ENCODE results near the gene RAPGEF3. TPM values are rescaled to one million over a fixed set of nuclear protein-coding genes. Genes with fewer than 3 reads are reported as not detected.
A peak's percentile ranks its signal among the peaks of the same experiment; 100 is the strongest.

The RAPGEF3 gene
- total and polyA plus RNA-seq, 9 of the 15 experiments (the other 6 are each of a cell fraction or from before 2014, with no cell fraction given): 0.03 to 0.78 (median 0.37) TPM; not detected in 1

DNA sequence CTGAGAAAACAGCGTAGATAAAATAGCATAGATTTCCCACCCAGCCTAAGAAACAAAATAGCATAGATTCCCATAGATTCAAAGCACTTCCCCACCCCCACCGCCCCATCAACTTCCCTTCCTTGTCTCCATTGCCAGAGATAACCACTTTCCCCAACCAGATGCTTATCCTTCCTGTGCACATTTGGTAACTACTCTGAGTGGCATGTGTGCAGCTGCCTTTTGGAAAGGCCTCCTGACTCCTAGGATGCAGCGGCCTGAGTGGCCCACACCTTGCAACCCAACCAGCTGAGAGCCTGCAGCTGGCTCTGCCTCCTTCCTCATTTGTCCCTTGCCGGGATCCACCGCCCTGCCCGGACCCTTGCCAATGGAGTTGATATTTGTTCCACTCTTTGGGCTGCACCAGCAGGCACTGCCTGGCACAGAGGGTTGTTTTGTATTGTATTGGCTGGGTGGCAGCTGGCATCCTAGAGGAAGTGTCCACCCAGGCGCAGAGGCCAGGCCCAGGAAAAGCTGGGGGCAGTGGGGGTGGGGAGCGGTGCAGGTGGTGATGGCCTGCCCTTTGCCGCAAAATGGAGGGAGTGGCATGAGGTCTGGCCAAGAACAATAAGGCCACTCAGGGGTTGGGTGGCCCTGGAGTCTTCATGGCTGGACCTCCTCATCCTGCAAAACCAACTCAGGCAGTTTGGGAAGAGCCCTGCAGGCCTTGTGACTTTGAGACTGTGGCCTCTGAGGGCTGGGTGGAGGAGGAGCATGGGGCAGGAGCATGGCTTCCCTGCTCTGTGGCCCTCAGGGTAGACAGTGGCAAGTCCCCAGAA, 19.3 kb upstream of the RAPGEF3 start (continued):
- peak; percentile 53; the same call in 1 of the 2 replicates for TF ChIP-seq ZNF239 (CRISPR knock-in tag; IDR thresholded peaks at IDR 0.05)
- TF ChIP-seq FOXK1 (CRISPR knock-in tag; IDR thresholded peaks at IDR 0.05; ENCODE audit: borderline replicate concordance): no peak
- TF ChIP-seq TGIF2 (CRISPR knock-in tag; IDR thresholded peaks at IDR 0.05): no peak
- no peak for TF ChIP-seq SIN3B (IDR thresholded peaks at IDR 0.05; ENCODE audit: low read depth)
- no peak for TF ChIP-seq ZNF174 (CRISPR knock-in tag; IDR thresholded peaks at IDR 0.05)
- TF ChIP-seq ELF1 (tag; IDR thresholded peaks at IDR 0.05): no peak
- TF ChIP-seq NR2C2 (CRISPR knock-in tag; IDR thresholded peaks at IDR 0.05): no peak
- no peak for TF ChIP-seq NR2C2 (tag; IDR thresholded peaks at IDR 0.05)
- TF ChIP-seq, protein P1, sequence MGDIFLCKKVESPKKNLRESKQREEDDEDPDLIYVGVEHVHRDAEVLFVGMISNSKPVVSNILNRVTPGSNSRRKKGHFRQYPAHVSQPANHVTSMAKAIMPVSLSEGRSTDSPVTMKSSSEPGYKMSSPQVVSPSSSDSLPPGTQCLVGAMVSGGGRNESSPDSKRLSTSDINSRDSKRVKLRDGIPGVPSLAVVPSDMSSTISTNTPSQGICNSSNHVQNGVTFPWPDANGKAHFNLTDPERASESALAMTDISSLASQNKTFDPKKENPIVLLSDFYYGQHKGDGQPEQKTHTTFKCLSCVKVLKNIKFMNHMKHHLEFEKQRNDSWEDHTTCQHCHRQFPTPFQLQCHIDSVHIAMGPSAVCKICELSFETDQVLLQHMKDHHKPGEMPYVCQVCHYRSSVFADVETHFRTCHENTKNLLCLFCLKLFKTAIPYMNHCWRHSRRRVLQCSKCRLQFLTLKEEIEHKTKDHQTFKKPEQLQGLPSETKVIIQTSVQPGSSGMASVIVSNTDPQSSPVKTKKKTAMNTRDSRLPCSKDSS (IDR thresholded peaks at IDR 0.05; ENCODE audit: low read depth, partially characterized antibody): no peak
- TF ChIP-seq BACH1 (tag; IDR thresholded peaks at IDR 0.05): no peak
- TF ChIP-seq POLR2AphosphoS2 (IDR thresholded peaks at IDR 0.05; ENCODE audit: low read length): no peak
- no peak for TF ChIP-seq ZNF384 (IDR thresholded peaks at IDR 0.05; ENCODE audit: low read depth, low read length)
- TF ChIP-seq, protein P2, sequence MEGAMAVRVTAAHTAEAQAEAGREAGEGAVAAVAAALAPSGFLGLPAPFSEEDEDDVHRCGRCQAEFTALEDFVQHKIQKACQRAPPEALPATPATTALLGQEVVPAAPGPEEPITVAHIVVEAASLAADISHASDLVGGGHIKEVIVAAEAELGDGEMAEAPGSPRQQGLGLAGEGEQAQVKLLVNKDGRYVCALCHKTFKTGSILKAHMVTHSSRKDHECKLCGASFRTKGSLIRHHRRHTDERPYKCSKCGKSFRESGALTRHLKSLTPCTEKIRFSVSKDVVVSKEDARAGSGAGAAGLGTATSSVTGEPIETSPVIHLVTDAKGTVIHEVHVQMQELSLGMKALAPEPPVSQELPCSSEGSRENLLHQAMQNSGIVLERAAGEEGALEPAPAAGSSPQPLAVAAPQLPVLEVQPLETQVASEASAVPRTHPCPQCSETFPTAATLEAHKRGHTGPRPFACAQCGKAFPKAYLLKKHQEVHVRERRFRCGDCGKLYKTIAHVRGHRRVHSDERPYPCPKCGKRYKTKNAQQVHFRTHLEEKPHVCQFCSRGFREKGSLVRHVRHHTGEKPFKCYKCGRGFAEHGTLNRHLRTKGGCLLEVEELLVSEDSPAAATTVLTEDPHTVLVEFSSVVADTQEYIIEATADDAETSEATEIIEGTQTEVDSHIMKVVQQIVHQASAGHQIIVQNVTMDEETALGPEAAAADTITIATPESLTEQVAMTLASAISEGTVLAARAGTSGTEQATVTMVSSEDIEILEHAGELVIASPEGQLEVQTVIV (CRISPR knock-in tag; IDR thresholded peaks at IDR 0.05; ENCODE audit: borderline replicate concordance): no peak
- TF ChIP-seq ZNF785 (CRISPR knock-in tag; IDR thresholded peaks at IDR 0.05): no peak
- TF ChIP-seq, protein P3, sequence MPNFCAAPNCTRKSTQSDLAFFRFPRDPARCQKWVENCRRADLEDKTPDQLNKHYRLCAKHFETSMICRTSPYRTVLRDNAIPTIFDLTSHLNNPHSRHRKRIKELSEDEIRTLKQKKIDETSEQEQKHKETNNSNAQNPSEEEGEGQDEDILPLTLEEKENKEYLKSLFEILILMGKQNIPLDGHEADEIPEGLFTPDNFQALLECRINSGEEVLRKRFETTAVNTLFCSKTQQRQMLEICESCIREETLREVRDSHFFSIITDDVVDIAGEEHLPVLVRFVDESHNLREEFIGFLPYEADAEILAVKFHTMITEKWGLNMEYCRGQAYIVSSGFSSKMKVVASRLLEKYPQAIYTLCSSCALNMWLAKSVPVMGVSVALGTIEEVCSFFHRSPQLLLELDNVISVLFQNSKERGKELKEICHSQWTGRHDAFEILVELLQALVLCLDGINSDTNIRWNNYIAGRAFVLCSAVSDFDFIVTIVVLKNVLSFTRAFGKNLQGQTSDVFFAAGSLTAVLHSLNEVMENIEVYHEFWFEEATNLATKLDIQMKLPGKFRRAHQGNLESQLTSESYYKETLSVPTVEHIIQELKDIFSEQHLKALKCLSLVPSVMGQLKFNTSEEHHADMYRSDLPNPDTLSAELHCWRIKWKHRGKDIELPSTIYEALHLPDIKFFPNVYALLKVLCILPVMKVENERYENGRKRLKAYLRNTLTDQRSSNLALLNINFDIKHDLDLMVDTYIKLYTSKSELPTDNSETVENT (CRISPR knock-in tag; IDR thresholded peaks at IDR 0.05): no peak
- TF ChIP-seq, protein P4, sequence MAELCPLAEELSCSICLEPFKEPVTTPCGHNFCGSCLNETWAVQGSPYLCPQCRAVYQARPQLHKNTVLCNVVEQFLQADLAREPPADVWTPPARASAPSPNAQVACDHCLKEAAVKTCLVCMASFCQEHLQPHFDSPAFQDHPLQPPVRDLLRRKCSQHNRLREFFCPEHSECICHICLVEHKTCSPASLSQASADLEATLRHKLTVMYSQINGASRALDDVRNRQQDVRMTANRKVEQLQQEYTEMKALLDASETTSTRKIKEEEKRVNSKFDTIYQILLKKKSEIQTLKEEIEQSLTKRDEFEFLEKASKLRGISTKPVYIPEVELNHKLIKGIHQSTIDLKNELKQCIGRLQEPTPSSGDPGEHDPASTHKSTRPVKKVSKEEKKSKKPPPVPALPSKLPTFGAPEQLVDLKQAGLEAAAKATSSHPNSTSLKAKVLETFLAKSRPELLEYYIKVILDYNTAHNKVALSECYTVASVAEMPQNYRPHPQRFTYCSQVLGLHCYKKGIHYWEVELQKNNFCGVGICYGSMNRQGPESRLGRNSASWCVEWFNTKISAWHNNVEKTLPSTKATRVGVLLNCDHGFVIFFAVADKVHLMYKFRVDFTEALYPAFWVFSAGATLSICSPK (IDR thresholded peaks at IDR 0.05; ENCODE audit: borderline replicate concordance): no peak
- TF ChIP-seq, protein P5, sequence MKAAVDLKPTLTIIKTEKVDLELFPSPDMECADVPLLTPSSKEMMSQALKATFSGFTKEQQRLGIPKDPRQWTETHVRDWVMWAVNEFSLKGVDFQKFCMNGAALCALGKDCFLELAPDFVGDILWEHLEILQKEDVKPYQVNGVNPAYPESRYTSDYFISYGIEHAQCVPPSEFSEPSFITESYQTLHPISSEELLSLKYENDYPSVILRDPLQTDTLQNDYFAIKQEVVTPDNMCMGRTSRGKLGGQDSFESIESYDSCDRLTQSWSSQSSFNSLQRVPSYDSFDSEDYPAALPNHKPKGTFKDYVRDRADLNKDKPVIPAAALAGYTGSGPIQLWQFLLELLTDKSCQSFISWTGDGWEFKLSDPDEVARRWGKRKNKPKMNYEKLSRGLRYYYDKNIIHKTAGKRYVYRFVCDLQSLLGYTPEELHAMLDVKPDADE (conservative IDR thresholded peaks at IDR 0.05; ENCODE audit: control insufficient read depth, low read depth, low read length): no peak
- peak; percentile 90 for TF ChIP-seq NCOR1 (IDR thresholded peaks at IDR 0.05)
